CD4-positive, alpha-beta T cell treated with Interleukin-15 for 1 hour (primary cell): ENCODE results near the gene NR3C2.

Experiments used
- DNase-seq: peaks from one replicate; pipeline ENCODE4 v3.0.0-alpha.2; 2020

NR3C2 gene

DNA sequence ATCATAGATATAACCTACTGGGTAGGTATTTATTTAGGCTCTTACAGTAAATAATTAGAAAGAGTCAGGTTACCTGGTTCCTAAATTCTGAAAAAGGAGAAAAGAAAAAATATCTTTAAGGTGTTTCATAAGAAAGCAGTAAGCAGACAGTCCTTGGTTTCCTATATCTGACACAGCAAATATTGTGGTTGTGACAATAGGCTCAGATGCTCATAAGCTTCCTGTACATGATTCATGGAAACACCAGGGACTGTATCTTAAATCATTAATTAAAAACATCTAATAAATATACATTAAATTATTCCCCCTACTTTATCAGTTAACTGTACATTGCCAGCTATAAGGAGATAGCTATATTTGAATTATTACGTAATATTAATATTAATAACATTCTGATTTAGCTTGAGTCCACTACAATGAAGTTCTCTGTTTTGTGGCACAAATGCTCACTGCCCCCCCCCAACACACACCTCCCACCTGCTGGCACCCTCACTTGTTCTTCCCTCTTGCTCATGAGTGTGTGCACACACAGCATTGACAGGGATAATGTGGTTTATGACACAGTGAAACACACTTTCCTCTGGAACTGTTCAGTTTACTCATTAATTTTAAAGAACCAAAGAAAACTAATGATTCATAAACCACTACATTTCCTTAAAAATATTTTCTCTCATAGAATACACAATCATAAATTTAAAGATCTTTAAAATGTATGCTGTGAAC is 187.4 kb downstream of the NR3C2 start:
- no peak for DNase-seq

DNA sequence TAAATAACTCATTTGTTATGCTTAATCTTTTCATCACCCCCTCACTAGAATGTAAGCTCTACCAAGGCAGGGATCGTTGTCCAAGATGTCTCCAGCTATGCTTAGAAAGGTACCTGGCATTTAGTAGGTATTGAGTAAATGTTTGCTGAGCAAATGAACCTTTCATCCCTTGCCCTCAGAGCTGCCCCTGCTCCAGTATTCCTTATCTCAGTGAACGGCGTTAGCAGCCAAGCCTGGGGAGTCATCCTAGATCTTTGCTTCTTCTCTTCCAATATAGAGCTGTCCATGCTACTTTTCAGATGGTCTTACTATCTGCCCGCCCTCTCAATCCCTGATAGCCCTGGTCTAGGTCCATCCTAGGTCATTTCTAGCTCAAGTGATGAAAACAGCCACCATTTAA is 188.4 kb downstream of the NR3C2 start:
- no peak for DNase-seq

- DNase-seq, result no peak
These were observed 193.4 kb downstream of the NR3C2 start for GRCh38 chr4:148248824-148249223.

DNA sequence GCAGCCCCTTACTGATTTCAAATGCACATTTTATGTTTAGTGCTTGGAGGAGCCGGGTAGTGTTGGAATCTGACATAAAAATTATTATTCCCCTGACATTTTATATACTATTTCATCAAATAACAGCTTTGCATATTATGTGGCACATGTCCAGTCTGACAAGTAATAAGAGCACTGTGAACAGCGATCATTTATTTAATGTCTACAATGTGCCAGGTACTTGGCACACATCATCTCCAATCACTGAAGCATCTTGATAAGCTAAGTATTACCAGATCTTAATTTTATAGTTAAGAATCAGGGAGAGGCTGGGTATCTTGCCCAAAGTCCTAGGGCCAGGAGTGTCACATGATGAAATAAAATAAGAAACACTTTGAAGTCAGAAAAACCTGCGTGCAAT is 197.2 kb downstream of the NR3C2 start:
- no peak for DNase-seq

DNA sequence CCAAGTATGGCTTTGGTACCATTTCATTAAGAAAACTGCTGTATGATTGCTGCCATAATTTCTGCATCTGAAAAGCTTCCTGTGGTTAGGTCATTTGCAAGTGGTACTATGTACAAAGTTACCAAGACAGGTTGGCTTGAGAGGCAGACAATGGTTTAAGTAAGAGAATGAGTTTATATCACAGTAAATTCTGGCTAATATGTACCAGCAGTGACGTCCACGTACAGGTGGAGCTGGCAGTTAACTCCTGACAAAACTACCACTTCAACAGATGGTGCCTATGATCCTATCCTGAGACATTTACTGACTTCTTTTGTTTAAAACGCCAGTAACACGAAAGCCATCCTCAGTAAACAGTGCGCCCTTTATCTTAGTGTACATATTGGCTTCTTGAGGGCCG is 198.4 kb downstream of the NR3C2 start:
- no peak for DNase-seq

GRCh38 chr4:148240241-148240640 is 202.0 kb downstream of the NR3C2 start:
- DNase-seq, result no peak

- DNase-seq, result no peak
These were observed 202.7 kb downstream of the NR3C2 start for GRCh38 chr4:148239494-148239985.

DNA sequence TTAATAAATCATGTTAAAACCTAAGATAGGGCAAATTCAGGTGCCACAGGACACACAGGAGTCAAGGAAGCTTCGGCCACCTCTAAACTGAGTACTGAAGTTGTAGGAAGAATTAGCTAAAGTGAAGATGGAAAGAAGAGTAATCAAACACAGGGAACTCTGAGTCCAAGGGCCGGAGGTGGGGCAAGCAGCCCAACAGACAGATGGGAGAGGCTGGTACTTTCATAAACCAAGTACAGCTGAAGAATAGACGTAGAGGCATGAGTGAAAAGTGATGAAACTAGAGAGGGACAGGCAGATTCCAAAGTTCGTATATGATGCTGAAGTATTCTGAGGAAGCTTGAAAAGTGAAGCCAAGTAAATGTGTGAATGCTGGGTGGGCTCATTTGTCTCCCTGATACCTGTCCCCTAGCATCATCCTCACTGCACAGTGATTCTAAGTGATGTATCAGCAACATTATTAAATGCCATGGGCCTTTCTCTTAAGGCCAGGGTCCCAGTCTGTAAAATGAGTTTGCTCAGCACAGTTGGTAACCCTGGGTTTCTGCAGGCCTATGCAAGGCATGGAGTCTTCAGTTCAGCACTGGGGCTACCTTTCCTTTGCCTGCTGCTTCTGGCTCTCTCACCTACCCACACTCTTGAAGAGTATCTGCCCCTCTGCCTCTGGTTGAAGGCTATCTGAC is 203.3 kb downstream of the NR3C2 start:
- DNase-seq, result no peak

DNA sequence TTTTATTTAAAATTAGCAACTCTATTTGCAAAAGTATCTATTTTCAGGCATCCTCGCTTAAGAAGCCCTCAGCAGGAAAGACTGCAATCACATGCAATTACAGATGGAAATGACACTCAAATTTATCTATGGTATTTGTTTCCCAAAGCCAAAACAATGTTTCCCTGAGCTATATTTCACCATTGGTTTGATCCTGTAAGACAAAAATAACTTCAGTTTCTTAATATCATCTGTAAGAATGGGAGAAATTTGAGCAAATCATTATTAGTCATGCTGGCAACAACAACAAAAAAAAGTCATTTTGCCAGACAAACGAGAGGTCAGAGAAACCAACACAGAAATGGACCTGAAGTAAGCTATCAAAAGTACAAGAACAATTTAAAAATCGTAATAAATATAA is 204.1 kb downstream of the NR3C2 start:
- DNase-seq, result no peak

- no peak for DNase-seq
These were observed 206.4 kb downstream of the NR3C2 start for GRCh38 chr4:148235809-148236208.

GRCh38 chr4:148229798-148230197 is 212.4 kb downstream of the NR3C2 start:
- DNase-seq, result no peak

DNA sequence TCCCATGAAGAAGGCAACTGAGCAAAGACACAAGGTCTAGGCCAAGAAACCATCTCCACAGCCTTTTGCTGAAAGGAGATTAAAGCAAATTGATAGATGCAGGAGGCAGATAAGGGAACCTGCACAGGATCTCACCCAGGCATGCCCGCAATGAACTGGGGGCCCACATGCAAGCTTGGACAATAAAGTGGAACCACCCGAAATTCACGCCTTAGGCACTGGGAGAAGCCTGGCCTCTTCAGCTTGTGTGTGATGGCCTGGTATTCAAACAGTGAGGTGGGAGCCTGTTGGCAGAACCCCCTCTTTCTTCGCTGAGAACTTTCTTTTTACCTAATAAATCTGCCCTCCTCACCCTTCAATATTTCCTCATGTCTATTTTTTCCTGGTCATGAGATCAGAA is 213.2 kb downstream of the NR3C2 start:
- DNase-seq, result no peak

DNA sequence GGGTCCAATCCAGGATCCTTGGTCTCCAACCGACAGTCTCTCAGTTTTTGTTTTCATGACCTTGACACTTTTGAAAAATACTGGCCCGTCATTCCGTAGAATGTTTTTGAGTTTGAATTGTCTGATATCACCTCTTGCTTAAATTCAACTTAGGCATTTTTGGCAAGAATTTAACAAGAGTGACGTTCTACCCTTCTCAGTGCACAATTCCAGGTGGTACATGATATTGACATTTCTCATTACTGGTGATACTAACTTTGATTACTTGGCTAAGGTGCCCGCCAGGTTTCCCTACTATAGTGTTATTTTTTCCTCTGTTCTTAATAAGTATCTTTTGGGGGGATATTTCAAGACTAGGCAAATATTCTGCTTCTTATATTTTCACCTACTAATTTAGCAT is 215.1 kb downstream of the NR3C2 start:
- DNase-seq, result no peak

- no peak for DNase-seq
These were observed 215.9 kb downstream of the NR3C2 start for GRCh38 chr4:148226341-148226740.

DNA sequence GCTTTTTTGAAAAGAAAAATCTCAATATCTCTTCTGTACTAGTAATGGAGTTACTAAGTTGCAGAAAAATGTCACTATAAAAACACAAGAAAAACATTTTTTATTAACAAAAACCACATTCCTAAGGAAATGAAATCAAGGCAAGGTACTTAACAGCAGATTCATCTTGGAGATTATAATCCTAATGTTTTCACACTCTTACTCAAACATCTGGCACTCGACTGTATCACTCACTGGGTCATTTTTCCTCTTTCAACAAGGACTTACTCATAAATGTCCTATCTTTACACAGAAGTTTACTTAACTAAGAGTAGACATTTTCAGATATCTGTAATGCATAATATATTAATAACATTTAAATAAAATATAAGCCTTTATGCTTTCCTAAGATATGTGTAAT is 216.6 kb downstream of the NR3C2 start:
- DNase-seq, result no peak

DNA sequence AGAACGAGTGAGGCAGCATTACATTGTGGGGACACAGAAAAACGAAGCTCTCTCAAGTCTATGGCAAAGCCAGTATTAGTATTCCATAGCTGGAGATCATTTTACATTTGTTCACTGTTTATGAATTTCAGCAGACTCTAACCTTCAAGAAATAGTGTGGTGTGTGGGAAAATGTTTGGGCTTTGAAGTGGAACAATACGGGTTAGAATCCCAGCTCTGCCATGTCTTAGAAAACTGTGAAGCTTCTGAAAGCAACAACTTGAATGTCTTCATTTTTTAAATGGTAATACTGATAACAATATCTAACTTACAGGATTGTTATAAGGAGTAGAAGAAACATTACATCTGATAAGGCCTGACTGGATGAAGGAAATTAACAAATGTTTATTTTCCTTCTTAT is 217.7 kb downstream of the NR3C2 start:
- no peak for DNase-seq

DNA sequence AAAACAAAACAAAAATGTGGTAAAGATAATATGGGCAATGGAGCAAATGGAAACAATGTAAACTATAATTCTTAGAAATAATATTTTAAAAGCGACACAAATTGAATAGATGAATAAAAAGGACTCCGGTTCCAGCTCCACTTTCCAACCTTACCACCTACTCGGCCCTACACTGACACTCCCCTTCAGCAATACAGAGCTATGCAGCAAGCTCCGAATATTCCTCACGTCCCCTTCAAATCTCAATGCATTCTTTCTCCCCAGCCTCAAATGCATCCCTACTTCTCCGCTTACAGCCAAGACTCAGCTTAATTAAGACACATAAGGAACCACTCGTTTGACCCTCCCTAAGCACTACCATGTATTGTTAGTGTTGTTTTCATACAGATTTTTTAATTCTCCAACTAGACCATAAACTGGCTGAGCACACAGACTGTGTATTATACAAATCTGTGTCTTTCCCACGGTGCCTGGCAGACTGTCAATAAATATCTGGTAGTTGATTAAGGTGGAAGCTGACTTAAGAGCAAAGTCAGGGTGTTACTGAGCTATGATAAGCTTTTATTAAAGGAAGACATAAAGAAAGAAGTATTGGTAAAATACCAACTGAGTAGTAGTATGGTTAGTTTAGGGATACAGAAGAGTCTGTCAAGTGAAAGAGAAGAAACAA is 219.1 kb downstream of the NR3C2 start:
- no peak for DNase-seq

- DNase-seq, result no peak
These were observed 225.1 kb downstream of the NR3C2 start for GRCh38 chr4:148216866-148217814.

DNA sequence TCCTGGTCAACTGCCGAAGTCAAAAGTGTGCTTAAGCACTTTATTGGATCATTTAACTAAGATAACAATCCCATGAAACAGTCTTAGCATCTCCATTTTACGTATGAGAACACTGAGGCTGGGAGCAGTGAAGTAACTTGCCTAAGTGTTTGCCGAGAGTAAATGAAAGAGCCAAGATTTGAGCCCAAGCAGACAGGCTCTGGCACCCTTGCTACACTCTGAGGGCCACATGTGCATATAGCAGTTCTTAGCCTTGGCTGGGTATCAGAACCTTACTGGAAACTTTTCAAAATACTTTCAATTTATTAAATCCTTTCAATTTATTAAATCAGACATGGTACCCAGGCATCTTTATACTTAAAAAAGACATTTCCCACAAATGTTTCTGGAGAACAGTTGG is 225.9 kb downstream of the NR3C2 start:
- no peak for DNase-seq

- DNase-seq, result no peak
These were observed 227.0 kb downstream of the NR3C2 start for GRCh38 chr4:148215202-148215601.

GRCh38 chr4:148214529-148215166 is 227.6 kb downstream of the NR3C2 start:
- no peak for DNase-seq

GRCh38 chr4:148211533-148211932 is 230.7 kb downstream of the NR3C2 start:
- DNase-seq, result no peak
